GM18951 (cell line): ENCODE results near the gene ZNF57.
"Not testable (repeated sequence)": the region's sequence is repeated elsewhere in the genome, so short reads cannot be mapped to it uniquely, and the experiment has no call there.

Experiments used
- POLR2A ChIP-seq: IDR thresholded peaks from 4 replicates; pipeline ENCODE4 v1.6.1; 2011; ENCODE audit warnings: mild to moderate bottlenecking; ENCODE audit not compliant: insufficient read length, insufficient read depth; ENCODE audit errors: extremely low read depth
- in situ Hi-C: fragments of 300-500 bp; cut with MboI; formaldehyde crosslinking; loops from one replicate; pipeline ENCODE4 v1.12.0; 2022; ENCODE audit warnings: low sequenced_read_pairs, mixed read lengths, inconsistent platforms; ENCODE audit not compliant: unreplicated experiment

Gene ZNF57

GRCh38 chr19:2922987-2923386 lies 22.3 kb downstream of the ZNF57 start:
- no peak for TF ChIP-seq POLR2A
- in situ Hi-C loops: no loop called here

GRCh38 chr19:2923510-2923909 lies 22.8 kb downstream of the ZNF57 start:
- in situ Hi-C loops: no loop called here
- no peak for TF ChIP-seq POLR2A

GRCh38 chr19:2926341-2927031 lies 25.8 kb downstream of the ZNF57 start:
- in situ Hi-C loops: no loop called here
- no peak for TF ChIP-seq POLR2A

DNA sequence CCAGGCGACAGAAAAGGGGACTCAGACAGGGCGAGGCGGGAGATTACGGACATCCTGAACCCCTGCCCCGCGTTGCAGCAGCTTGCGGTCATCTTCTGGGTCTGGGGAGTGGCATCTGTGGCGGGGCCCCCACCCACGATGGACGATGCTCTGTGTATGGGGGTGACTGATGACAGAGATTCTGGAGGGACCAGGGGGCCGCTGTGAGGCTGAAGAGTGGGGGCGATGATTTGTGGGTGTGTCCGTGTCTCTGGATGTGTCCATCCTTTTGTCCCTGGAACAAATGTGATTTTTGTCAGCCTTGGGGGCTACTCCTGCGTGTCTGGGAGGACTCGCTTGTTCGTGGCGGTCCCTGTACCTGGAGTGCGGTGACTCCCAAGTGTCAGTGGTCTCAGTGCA lies 26.3 kb downstream of the ZNF57 start:
- no peak for TF ChIP-seq POLR2A
- in situ Hi-C loops: no loop called here

DNA sequence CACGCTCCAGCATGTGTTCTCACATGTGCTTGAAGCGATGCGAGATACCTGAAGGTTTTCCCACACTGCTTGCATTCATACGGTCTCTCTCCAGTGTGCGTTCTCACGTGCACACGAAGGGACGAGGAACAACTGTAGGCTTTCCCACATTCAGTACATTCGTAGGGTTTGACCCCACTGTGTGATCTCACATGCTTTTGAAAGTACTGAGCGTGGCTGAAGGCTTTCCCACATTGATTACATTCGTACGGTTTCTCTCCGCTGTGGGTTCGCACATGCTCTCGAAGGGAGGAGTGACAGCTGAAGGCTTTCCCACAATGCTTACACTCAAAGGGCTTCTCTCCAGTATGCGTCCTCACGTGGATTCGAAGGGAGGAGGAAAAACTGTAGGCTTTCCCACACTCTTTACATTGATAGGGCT lies 32.8 kb downstream of the ZNF57 start:
- TF ChIP-seq POLR2A: no peak
- in situ Hi-C loops: no loop called here

DNA sequence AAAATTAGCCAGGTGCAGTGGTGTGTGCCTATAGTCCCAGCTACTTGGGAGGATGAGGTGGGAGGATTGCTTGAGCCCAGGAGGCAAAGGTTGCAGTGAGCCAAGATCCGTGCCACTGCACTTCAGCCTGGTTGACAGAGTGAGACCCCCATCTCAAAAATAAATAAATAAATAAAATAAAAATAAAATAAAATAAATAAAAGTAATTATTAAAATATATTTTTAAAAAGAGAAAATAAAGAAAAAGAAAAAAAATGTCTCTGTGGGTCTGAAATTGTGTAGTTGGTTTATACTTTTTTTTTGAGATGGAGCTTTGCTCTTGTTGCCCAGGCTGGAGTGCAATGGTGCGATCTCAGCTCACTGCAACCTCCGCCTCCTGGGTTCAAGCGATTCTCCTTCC lies 35.1 kb downstream of the ZNF57 start:
- in situ Hi-C loops: not testable (repeated sequence)

DNA sequence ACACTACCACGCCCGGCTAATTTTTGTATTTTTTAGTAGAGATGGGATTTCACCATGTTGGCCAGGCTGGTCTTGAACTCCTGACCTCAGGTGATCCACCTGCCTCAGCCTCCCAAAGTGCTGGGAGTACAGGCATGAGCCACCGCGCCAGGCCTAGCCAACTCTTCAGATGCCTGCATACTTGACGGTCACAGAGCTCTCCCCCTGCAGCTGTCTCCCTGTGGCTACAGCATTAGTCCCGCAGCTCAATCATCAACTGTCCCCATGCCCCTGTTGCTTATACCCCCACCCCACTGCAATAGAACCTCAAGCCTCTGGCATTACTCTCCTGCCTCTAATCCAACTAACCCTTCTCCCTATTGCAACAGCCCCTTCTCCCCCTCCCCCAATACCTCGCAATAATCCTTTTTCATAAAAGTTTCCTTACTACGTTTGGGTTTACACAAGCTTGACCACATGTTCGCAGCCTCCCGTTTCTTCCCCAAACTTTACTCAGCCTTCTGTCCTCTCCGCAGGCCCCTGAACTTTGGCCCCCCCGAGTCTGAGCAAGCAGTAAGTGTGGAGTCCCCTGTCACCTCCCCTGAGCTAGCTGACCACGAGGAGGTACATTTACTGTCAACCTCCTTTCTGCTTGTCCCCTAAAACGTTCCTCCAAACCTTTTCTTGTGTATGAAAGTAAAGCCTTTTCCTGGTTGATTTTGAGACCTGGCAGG lies 42.4 kb downstream of the ZNF57 start:
- no peak for TF ChIP-seq POLR2A
- in situ Hi-C loops: no loop called here

GRCh38 chr19:2944403-2944774 lies 43.7 kb downstream of the ZNF57 start:
- in situ Hi-C loops: no loop called here
- no peak for TF ChIP-seq POLR2A

DNA sequence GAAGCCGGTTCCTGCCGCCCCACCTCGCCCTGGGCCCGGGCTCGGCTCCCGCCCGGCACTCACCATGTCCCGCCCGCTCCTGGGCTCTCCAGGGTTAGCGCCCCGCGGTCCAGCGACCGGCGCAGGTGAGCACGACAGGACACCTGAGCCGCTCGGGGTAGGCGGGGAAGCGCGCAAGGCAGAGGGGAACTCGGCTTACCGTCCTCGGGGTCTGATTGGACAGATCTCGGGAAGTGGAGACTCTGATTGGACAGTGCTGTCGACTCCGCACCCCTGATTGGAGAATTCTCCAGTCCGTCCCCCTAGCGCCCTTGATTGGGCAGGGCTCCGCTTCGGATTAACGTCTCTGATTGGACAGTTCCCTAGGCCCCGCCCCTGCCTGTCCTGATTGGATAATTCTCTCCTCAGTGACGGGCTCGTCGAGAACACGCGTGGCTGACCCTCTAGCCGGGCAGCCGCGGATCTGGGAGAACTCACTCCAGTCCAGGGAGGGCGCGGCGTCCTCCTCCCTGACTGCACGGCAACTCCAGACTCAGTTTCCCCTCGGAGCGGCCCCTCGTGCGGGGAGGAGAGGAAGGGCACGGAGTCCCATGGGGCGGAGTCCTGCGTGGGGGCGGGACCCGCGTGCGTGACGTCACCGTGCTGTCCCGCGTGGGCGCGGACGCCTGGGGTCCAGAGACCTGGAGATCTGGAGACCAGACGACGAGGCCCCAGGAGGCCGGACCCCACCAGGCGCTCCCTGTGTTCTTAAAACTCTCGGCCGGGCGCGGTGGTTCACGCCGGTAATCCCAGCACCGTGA lies 44.2 kb downstream of the ZNF57 start, which contains the start of gene ZNF77:
TSS of gene ZNF77 (minus strand) at position 197 of the 800 bp plus-strand sequence. CDS start at position 66, 131 bp downstream.
- peak; percentile 64 for TF ChIP-seq POLR2A

GRCh38 chr19:2945575-2946184 lies 45.0 kb downstream of the ZNF57 start:
- TF ChIP-seq POLR2A: no peak
- in situ Hi-C loops: no loop called here

More for the DNA sequence above, 44.2 kb downstream of the ZNF57 start, which contains the start of gene ZNF77:
- in situ Hi-C loops: no loop called here

DNA sequence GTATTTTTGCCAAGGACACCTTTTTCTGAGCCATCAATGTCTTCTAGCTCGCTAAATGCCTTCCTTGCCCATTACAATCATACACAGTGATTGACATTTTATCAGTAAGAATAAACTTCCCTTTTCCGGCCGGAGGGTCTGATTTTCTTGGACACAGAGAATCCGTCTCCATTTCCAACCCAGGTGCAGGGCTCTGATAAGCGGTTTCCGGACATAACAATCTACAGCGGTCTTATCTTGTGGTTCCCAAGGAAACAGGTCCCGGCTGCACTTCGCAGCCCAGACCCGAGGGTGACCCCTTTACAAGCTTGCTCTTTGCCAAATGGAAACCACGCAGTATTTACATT lies 49.2 kb downstream of the ZNF57 start:
- in situ Hi-C loops: loop anchor here (10.0 kb wide), 1 partner anchor 155 kb away; no protein-coding TSS in a partner anchor
- no peak for TF ChIP-seq POLR2A

- in situ Hi-C loops: loop anchor here (10.0 kb wide), 1 partner anchor 154 kb away; no protein-coding TSS in a partner anchor
- peak; percentile 96 for TF ChIP-seq POLR2A
These were observed 49.8 kb downstream of the ZNF57 start for GRCh38 chr19:2950286-2951124.
